Fibroblast of pulmonary artery (primary cell): ENCODE results near the gene ZDHHC14.

Experiments
- DNase-seq: peaks from one replicate; pipeline ENCODE4 v3.0.0-alpha.2; 2010; ENCODE audit warnings: low read depth
- H3K4me3 ChIP-seq: replicated peaks from 2 replicates; pipeline ENCODE4 v1.5.1; 2011; ENCODE audit warnings: low read depth, mild to moderate bottlenecking, control low read depth, low read length, moderate library complexity
- TF ChIP-seq, protein P1 (sequence below): IDR thresholded peaks from 2 replicates; pipeline ENCODE4 v1.5.1; 2011; ENCODE audit warnings: mild to moderate bottlenecking, control low read depth, low read length, inconsistent platforms; ENCODE audit errors: missing control alignments

ZDHHC14 gene

DNA sequence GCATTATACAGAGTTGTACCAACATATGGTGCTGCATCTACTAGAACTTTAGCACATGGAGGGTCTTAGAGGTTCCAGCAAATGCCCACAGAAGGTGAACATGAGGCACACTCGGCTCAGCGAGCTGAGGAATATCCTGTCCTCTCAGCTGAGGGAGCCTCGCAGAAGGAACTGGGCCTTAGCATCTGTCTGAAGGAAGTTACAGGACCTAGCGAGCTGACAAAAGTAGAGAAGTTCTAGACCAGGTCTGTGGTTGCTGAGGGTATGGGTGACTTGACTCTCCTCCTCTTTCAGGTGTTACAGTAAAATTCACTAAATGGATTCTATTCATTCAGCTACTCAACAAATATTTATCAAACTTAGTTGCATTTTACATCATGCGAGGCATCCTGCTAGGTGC, 157.2 kb downstream of the ZDHHC14 start:
- no peak for DNase-seq
- TF ChIP-seq, protein P1, sequence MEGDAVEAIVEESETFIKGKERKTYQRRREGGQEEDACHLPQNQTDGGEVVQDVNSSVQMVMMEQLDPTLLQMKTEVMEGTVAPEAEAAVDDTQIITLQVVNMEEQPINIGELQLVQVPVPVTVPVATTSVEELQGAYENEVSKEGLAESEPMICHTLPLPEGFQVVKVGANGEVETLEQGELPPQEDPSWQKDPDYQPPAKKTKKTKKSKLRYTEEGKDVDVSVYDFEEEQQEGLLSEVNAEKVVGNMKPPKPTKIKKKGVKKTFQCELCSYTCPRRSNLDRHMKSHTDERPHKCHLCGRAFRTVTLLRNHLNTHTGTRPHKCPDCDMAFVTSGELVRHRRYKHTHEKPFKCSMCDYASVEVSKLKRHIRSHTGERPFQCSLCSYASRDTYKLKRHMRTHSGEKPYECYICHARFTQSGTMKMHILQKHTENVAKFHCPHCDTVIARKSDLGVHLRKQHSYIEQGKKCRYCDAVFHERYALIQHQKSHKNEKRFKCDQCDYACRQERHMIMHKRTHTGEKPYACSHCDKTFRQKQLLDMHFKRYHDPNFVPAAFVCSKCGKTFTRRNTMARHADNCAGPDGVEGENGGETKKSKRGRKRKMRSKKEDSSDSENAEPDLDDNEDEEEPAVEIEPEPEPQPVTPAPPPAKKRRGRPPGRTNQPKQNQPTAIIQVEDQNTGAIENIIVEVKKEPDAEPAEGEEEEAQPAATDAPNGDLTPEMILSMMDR = no peak
- H3K4me3 ChIP-seq = no peak overlapping the region

DNA sequence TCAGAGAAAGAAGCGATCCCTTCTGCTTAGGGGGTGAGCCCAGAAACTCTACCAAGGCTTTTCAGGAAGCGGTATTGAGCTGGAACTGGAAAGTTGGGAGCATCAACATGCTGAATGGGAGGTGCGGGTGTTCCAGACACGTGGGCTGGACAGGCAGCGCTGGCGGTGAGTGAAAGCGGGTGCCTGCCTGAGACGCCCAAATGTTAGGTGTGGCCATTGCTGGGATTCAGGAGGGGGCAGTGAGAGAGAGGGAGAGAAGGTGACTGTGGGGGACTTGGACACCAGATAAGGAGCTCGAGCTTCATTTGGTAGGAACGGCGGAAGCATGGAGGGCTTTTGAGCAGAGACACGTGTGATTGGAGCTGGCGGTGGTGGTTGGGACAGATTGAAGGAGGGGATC, 157.7 kb downstream of the ZDHHC14 start:
- no peak overlapping the region for H3K4me3 ChIP-seq
- TF ChIP-seq, protein P1 = no peak
- no peak for DNase-seq

DNA sequence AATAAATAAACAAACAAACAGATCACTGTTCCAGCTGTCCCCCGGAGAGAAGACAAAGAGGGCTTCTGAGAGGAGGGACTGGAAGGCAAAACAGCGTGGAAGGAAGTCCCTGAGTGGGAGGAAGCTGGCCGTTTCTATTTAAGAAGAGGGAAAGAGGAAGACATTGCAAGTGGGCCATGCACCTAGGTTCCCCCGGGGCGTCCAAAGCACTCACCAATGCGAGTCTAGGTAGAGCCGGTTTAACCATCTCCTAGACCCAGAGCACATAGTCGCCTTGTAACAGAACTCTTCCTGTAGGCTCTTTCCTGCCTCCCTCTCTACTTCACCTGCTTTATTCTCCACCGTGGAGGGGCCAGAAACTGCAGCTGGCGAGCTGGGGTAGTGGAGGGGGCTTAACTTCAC, 158.4 kb downstream of the ZDHHC14 start:
- H3K4me3 ChIP-seq = no peak overlapping the region
- TF ChIP-seq, protein P1 = no peak
- no peak for DNase-seq

DNA sequence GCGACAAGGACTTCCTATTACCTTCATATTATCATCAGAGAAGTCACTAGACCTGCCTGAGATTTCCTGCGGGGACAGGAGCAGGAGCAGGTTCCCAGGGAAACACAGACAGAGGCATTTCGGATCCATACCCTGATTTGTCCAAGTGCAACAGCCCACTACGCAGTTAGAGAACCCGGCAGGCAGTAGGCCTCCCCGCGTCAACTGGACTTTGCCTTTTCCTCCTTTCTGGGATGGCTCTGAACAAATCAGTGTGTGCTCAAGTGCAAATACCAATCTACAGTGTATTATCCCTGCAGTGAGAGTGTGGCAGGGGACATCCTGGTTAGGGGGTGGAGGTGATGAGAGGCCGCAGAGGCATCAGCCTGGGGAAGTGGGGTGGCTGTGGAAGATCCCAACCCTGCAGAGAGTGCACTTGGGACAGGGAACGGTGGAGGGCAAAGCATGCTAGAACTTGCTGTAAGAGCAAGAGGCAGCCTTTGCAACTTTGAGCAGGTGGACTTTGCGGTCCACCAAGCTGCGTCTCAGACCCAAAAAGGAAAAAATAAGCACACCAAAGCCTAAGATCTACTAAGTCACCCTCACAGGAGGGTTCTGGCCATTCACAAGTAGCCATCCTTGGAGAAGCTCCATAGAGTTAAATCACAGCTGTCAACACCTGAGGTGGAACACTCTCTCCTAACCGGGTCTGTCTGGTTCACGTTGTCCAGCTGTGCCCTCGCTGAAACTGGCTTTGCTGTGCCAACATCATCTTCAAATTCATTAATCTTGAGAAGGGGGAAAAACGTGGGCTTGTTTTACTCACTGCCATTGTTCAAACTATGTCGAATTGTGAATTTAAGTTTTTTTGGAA, 159.1 kb downstream of the ZDHHC14 start:
- TF ChIP-seq, protein P1 = no peak
- no peak overlapping the region for H3K4me3 ChIP-seq
- no peak for DNase-seq

DNA sequence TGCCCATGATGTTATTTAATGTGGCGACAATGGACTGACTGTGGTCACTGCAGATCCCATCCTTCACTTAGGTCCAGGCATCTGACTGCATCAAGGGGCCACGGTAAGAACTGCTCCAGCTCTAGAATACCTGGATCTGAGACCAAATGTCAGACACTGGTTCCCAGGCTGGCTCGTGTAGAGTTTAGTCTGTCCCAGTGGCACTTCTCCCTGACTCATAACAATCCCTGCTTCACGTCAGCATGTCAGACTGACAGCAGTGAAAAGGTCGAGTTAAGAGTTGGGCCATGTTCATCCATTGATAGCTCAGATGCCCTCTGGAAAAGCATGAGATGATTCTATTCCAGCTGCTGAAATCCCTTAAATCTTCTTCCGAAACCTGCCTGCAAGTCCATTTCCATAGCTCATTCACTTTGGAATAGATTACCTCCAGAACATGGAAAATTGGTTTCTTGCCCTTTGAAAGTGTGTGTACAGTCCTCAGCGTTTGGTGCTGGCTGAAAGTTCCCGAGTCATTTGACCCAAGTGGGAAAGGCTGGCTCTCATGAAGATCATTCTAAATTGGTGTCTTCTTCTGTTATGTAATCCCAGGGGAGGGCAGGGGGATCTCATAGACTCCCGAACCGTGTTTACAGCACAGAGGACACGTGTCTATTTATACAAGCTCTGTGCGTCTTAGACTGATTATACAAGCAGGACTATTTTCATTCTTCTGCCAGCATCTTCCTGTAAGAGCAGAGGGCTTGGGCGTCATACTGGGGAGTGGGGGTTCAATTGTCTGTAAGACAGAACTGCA, 160.8 kb downstream of the ZDHHC14 start:
- DNase-seq = no peak
- H3K4me3 ChIP-seq = no peak overlapping the region
- TF ChIP-seq, protein P1 = no peak

DNA sequence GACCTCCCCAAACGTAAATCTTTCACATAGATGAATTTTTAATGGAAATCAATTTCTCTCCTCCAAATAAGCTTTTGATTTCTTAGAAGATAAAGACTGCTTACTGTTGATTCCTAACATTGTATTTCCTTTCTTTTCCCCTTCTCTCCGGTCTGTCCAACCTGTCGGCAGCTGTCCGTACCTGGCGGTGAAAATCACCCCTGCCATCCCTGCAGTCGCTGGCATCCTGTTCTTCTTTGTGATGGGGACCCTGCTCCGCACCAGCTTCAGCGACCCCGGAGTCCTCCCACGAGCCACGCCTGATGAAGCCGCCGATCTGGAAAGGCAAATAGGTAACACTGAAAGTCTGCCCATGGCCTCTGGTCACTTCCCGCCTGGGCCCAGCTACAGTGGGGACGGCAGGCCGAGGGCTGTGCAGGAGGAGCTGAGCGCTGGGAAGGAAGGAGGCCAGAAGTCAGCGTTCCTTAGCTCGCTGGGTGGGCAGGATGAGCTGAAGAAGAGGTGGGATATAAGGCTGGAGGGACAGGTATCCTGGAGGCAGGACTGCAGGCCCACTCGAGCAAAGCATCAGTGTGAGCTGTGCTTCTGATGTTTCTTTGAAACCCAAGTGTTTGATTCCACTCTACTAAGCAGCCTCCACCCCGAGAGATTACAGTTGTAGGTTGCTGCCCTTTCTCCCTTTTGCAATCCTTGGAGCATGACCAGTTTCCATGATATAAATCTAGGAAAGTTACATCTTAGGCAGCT, 161.6 kb downstream of the ZDHHC14 start:
- DNase-seq = no peak
- no peak overlapping the region for H3K4me3 ChIP-seq
- TF ChIP-seq, protein P1 = no peak
